Measurements from ENCODE around the gene PDIA5. TPM values are rescaled to one million over a fixed set of nuclear protein-coding genes. Genes with fewer than 3 reads are reported as not detected.

Gene PDIA5
- total and polyA plus RNA-seq, 2 donors (not counting 1 experiment from before 2014, with no cell fraction given): 2.6 to 3.8 TPM

DNA sequence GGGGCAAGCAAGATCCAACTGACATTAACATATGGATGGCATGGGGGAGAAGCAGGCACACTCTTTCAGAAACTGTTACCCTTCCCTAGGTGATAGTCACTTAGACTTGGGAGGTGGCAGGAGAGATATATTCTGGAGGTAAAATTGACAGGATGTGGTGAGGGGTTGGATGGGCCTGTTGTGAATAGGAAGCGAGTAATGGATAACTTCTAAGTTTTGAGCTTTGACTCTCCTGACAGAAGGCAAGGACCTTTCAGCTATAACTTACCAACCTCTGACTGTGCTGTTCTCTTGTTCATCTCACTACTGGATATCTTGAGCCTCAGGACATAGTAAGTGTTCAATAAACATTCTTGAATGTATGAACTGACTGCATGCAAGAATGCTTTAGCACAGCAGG lies 1.9 kb upstream of the PDIA5 start:
- Histone ChIP-seq H2AFZ (ENCODE audit: insufficient read depth, low read depth, low read length, poor library complexity, severe bottlenecking) (no peak overlapping the region), H3K4me3 (ENCODE audit: control extremely low read depth in 1 of 5, extremely low read depth in 1 of 5, insufficient read depth in 1 of 5, low read depth in 2 of 5, low read length in 4 of 5) (no peak overlapping the region), H3K27me3 (replicated peaks in 1 of 4; ENCODE audit: control extremely low read depth in 1 of 4, control insufficient read depth in 3 of 4, insufficient read depth in 4 of 4, low read length in 3 of 4) (no peaks in the 10 kb centered on the region), H4K20me1 (ENCODE audit: control insufficient read depth, insufficient read depth, low read length, poor library complexity, severe bottlenecking) (no peaks in the 10 kb centered on the region), H3K27ac (ENCODE audit: low read length in 2 of 2) (no peak overlapping the region), H3K4me2 (replicated peaks; ENCODE audit: low read depth, low read length, poor library complexity, severe bottlenecking) (no peak overlapping the region), H3K9ac (ENCODE audit: low read length) (no peak overlapping the region), H3K36me3 (replicated peaks in 1 of 2; ENCODE audit: control extremely low read depth in 1 of 2, control insufficient read depth in 1 of 2, extremely low read depth in 1 of 2, insufficient read depth in 2 of 2, low read length in 1 of 2) (no peaks in the 10 kb centered on the region), H3K9me3 (ENCODE audit: control extremely low read depth in 1 of 3, control insufficient read depth in 2 of 3, insufficient read depth in 1 of 3, low read length in 2 of 3) (no peaks in the 10 kb centered on the region), H3K4me1 (ENCODE audit: control insufficient read depth in 2 of 2, insufficient read depth in 2 of 2, low read length in 2 of 2) (peaks cover 9 to 10% of the 10 kb centered on the region in 2 donors), H3K79me2 (ENCODE audit: control insufficient read depth, insufficient read depth, low read length) (peaks cover 18% of the 10 kb centered on the region)
- Mint-ChIP-seq H3K4me3 (no peak overlapping the region), H3K27me3 (no peaks in the 10 kb centered on the region), H3K27ac (no peak overlapping the region), H3K4me1 (peaks cover 13% of the 10 kb centered on the region), H3K9me3 (ENCODE audit: insufficient read depth) (no peaks in the 10 kb centered on the region)
- WGBS (ENCODE audit: insufficient coverage): no CpG with 5 or more reads among the region's 1 CpG
- ATAC-seq (ENCODE audit: low read depth) (no peak), DNase-seq (no peak)
- CTCF ChIA-PET: no interaction called here
- POLR2A ChIA-PET: no interaction called here
- intact Hi-C loops (cut with micrococcal nuclease): no loop called here
- no peak for TF ChIP-seq CTCF (IDR thresholded peaks at IDR 0.05)
- TF ChIP-seq EZH2 (IDR thresholded peaks at IDR 0.05; ENCODE audit: borderline replicate concordance, insufficient read depth, low read depth, low read length, poor library complexity, severe bottlenecking): no peak

DNA sequence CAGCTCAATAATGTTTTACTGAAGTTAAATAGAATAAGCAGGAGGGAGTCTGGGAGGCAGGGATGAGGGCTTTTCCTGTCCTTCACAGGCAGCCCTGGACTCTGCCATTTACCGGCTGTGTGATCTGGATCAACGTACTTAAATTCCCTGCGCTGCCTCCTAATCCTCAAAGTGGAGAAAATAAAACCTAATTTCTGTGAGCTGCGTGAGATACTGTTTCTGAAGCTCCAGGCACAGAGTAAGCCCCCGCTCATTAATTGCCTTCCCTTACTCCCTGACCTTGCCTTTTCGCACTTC lies 278 bp upstream of the PDIA5 start:
- no peak for TF ChIP-seq CTCF (IDR thresholded peaks at IDR 0.05)
- no peak for TF ChIP-seq EZH2 (IDR thresholded peaks at IDR 0.05; ENCODE audit: borderline replicate concordance, insufficient read depth, low read depth, low read length, poor library complexity, severe bottlenecking)
- peak overlapping the region; percentile 88 for H2AFZ ChIP-seq (ENCODE audit: insufficient read depth, low read depth, low read length, poor library complexity, severe bottlenecking)
- ATAC-seq (ENCODE audit: low read depth) (no peak), DNase-seq (no peak)
- peak overlapping the region; percentile 94 for H3K4me2 ChIP-seq (replicated peaks; ENCODE audit: low read depth, low read length, poor library complexity, severe bottlenecking)
- peaks cover 32% of the 10 kb centered on the region for H3K79me2 ChIP-seq (ENCODE audit: control insufficient read depth, insufficient read depth, low read length)
- H3K9ac ChIP-seq (ENCODE audit: low read length): peak overlapping the region; percentile 79
- WGBS (ENCODE audit: insufficient coverage): 42% methylated on average over 6 of the region's 6 CpGs
- ChIA-PET CTCF (no interaction called here), POLR2A (interaction anchor here (1.1 kb wide), 1 partner anchor 39 kb away, joined by 3 read pairs; the partner anchor contains the start of gene SEMA5B)
- intact Hi-C loops (cut with micrococcal nuclease): no loop called here
- H4K20me1 ChIP-seq (ENCODE audit: control insufficient read depth, insufficient read depth, low read length, poor library complexity, severe bottlenecking): no peaks in the 10 kb centered on the region
- H3K4me1 ChIP-seq (ENCODE audit: control insufficient read depth in 2 of 2, insufficient read depth in 2 of 2, low read length in 2 of 2): peaks cover 9 to 10% of the 10 kb centered on the region in 2 donors
- no peak overlapping the region for H3K27ac Mint-ChIP-seq
- no peak overlapping the region for H3K27ac ChIP-seq (ENCODE audit: low read length in 2 of 2)
- H3K27me3 Mint-ChIP-seq: no peaks in the 10 kb centered on the region
- no peaks in the 10 kb centered on the region for H3K9me3 Mint-ChIP-seq (ENCODE audit: insufficient read depth)
- H3K27me3 ChIP-seq (replicated peaks in 1 of 4; ENCODE audit: control extremely low read depth in 1 of 4, control insufficient read depth in 3 of 4, insufficient read depth in 4 of 4, low read length in 3 of 4): no peaks in the 10 kb centered on the region
- peak overlapping the region in 4 of 5 experiments; percentile 57 to 74 (median 66) for H3K4me3 ChIP-seq (ENCODE audit: control extremely low read depth in 1 of 5, extremely low read depth in 1 of 5, insufficient read depth in 1 of 5, low read depth in 2 of 5, low read length in 4 of 5)
- H3K4me3 Mint-ChIP-seq: peak overlapping the region; percentile 84
- H3K36me3 ChIP-seq (replicated peaks in 1 of 2; ENCODE audit: control extremely low read depth in 1 of 2, control insufficient read depth in 1 of 2, extremely low read depth in 1 of 2, insufficient read depth in 2 of 2, low read length in 1 of 2): no peaks in the 10 kb centered on the region
- no peaks in the 10 kb centered on the region for H3K9me3 ChIP-seq (ENCODE audit: control extremely low read depth in 1 of 3, control insufficient read depth in 2 of 3, insufficient read depth in 1 of 3, low read length in 2 of 3)
- peaks cover 13% of the 10 kb centered on the region for H3K4me1 Mint-ChIP-seq
